NT2/D1 (cell line): ENCODE results near the gene UAP1.
"Not testable (repeated sequence)": the region's sequence is repeated elsewhere in the genome, so short reads cannot be mapped to it uniquely, and the experiment has no call there.

Source experiments
- SUZ12 ChIP-seq: IDR thresholded peaks from 2 replicates; pipeline ENCODE4 v1.6.1; 2011; ENCODE audit not compliant: insufficient read length, insufficient read depth; ENCODE audit errors: extremely low read depth
- YY1 ChIP-seq: IDR thresholded peaks from 2 replicates; pipeline ENCODE4 v1.6.1; 2011; ENCODE audit not compliant: insufficient read length, insufficient read depth
- ZNF274 ChIP-seq: IDR thresholded peaks from 2 replicates; pipeline ENCODE4 v1.6.1; 2011; ENCODE audit warnings: mild to moderate bottlenecking, low read depth, low read length

DNA sequence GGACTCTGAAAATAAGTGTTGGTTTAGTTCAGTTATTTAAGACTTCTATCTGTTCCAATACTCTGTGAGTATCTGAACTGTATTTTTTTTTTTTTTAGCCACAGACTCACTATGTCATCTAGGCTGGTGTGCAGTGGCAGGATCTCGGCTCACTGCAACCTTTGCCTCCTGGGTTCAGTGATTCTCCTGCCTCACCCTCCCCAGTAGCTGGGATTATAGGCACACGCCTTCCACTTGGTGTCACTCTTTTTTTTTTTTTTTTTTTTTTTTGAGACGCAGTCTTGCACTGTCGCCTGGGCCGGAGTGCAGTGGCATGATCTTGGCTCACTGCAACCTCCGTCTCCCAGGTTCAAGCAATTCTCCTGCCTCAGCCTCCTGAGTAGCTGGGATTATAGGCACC, 21.4 kb downstream of the UAP1 start:
- not testable (repeated sequence) for TF ChIP-seq SUZ12, YY1, ZNF274
